Panc1 (cell line): Measurements from ENCODE around the gene CFAP77. TPM values are rescaled to one million over a fixed set of nuclear protein-coding genes. Genes with fewer than 3 reads are reported as not detected.

ENCODE experiments used
- ATAC-seq: fragments of 200-7000 bp; cut with Tn5 transposase; 2 replicates; pipeline ENCODE4 v1.9.1; 2020; ENCODE audit warnings: mild to moderate bottlenecking, moderate library complexity
- BruUV-seq: library from RNA; stranded (reverse); fragments of 400-500 nt; replicated peaks from 2 replicates; lab custom pipeline; 2021; lab: Mats Ljungman, UMichigan
- CTCF ChIA-PET: fragments of 300-600 bp; sonication (Branson Sonifier 250); formaldehyde crosslinking; loops from one replicate; lab custom pipeline; 2022; ENCODE audit warnings: antibody characterized with exemption; lab: Charles Lee
- POLR2A ChIA-PET: fragments of 300-600 bp; sonication (Branson Sonifier 250); formaldehyde crosslinking; loops from one replicate; lab custom pipeline; 2022; ENCODE audit warnings: antibody characterized with exemption; lab: Charles Lee
- DNase-seq: peaks from one replicate; pipeline ENCODE4 v3.0.0-alpha.2; 2010; ENCODE audit warnings: low read depth, low spot score
- H3K27ac ChIP-seq: 2 replicates; pipeline ENCODE4 v1.5.1; 2011; ENCODE audit warnings: mild to moderate bottlenecking, low read length, inconsistent platforms
- H3K27me3 ChIP-seq: fragments of 200-500 bp; sonication (Bioruptor generic); 2 replicates; pipeline ENCODE4 v1.6.0; 2014; ENCODE audit warnings: low read length, inconsistent platforms; ENCODE audit not compliant: control insufficient read depth, insufficient read depth
- H3K36me3 ChIP-seq: fragments of 200-500 bp; sonication (Bioruptor generic); 2 replicates; pipeline ENCODE4 v1.5.1; 2014; ENCODE audit warnings: inconsistent platforms, mild to moderate bottlenecking, low read length, moderate library complexity; ENCODE audit not compliant: control insufficient read depth, insufficient read depth
- H3K4me1 ChIP-seq: 2 replicates; pipeline ENCODE4 v1.5.1; 2011; ENCODE audit warnings: inconsistent platforms, mild to moderate bottlenecking, low read length, moderate library complexity; ENCODE audit not compliant: control insufficient read depth, insufficient read depth
- H3K4me3 ChIP-seq, 2 experiments: 2 replicates each; pipeline ENCODE4 v1.5.1; 2011 to 2012; ENCODE audit warnings: low read depth in 2 of 2, low read length in 2 of 2, mild to moderate bottlenecking in 2 of 2, inconsistent platforms in 1 of 2, moderate library complexity in 1 of 2
- H3K9me3 ChIP-seq: fragments of 200-500 bp; sonication (Bioruptor generic); 2 replicates; pipeline ENCODE4 v1.5.1; 2014; ENCODE audit warnings: low read depth, mild to moderate bottlenecking, inconsistent platforms, low read length, moderate library complexity; ENCODE audit not compliant: control insufficient read depth, insufficient read depth
- CTCF ChIP-seq: fragments of 450-650 bp; IDR thresholded peaks from 2 replicates; pipeline ENCODE4 v1.5.1; 2017; ENCODE audit warnings: mild to moderate bottlenecking
- POLR2AphosphoS5 ChIP-seq: IDR thresholded peaks from 2 replicates; pipeline ENCODE4 v1.6.1; 2012; ENCODE audit warnings: mild to moderate bottlenecking, low read depth, low read length, moderate library complexity
- REST ChIP-seq, 2 experiments: IDR thresholded peaks; 2 replicates each; pipeline ENCODE4 v1.6.1; 2011 to 2012; ENCODE audit warnings: low read depth in 2 of 2, control low read depth in 1 of 2, low read length in 1 of 2, mild to moderate bottlenecking in 1 of 2, moderate library complexity in 1 of 2; ENCODE audit not compliant: insufficient read depth in 1 of 2
- SIN3A ChIP-seq: IDR thresholded peaks from 2 replicates; pipeline ENCODE4 v1.6.1; 2012; ENCODE audit warnings: low read depth, mild to moderate bottlenecking, low read length, moderate library complexity, borderline replicate concordance; ENCODE audit not compliant: insufficient read depth
- TCF7L2 ChIP-seq: IDR thresholded peaks from 2 replicates; pipeline ENCODE4 v1.6.1; 2011; ENCODE audit warnings: mild to moderate bottlenecking, low read depth, low read length, inconsistent platforms
- in situ Hi-C: cut with HindIII; loops from 2 replicates; pipeline ENCODE4 v1.10.0; 2016; ENCODE audit warnings: low sequenced_read_pairs, low pct_unique_long_range_greater_than_20kb
- intact Hi-C: fragments of 100-400 bp; cut with micrococcal nuclease; formaldehyde crosslinking; loops from one replicate; pipeline ENCODE4 v1.10.0; 2022; ENCODE audit not compliant: unreplicated experiment
- total RNA-seq: library from RNA; stranded (reverse); gene quantifications from one replicate; pipeline ENCODE4 v1.2.1, GENCODE V29; 2021; ENCODE audit not compliant: unreplicated experiment

The CFAP77 gene
- total RNA-seq, 1 experiment from 2014 or later, result not detected

- H3K4me1 ChIP-seq, result no peaks in the 10 kb centered on the region
- intact Hi-C loops (no loop called here), in situ Hi-C loops (no loop called here)
- H3K27ac ChIP-seq, result no peak overlapping the region
- DNase-seq (no peak), ATAC-seq (no peak)
- no TSS peak for BruUV-seq
- POLR2A ChIA-PET, result no interaction called here
- CTCF ChIA-PET, result no interaction called here
- no peaks in the 10 kb centered on the region for H3K9me3 ChIP-seq
- H3K27me3 ChIP-seq, result no peaks in the 10 kb centered on the region
- TF ChIP-seq CTCF (no peak), REST (IDR thresholded peaks at IDR 0.05; ENCODE audit: insufficient read depth in 1 of 2, low read depth in 2 of 2, low read length in 1 of 2) (no peak), SIN3A (no peak), TCF7L2 (no peak), POLR2AphosphoS5 (no peak)
- H3K4me3 ChIP-seq, result no peak overlapping the region
- no peaks in the 10 kb centered on the region for H3K36me3 ChIP-seq
Observed at GRCh38 chr9:132464547-132464946, 54.5 kb downstream of the CFAP77 start.

GRCh38 chr9:132465131-132465635 lies 55.2 kb downstream of the CFAP77 start:
- no peaks in the 10 kb centered on the region for H3K9me3 ChIP-seq
- ChIA-PET POLR2A (no interaction called here), CTCF (no interaction called here)
- intact Hi-C loops, result no loop called here
- H3K4me1 ChIP-seq, result no peaks in the 10 kb centered on the region
- no peak overlapping the region for H3K4me3 ChIP-seq
- no peak for TF ChIP-seq TCF7L2
- TF ChIP-seq REST (IDR thresholded peaks at IDR 0.05; ENCODE audit: insufficient read depth in 1 of 2, low read depth in 2 of 2, low read length in 1 of 2), result no peak
- no peak for TF ChIP-seq CTCF
- no peak for TF ChIP-seq SIN3A
- in situ Hi-C loops, result no loop called here
- no peaks in the 10 kb centered on the region for H3K27me3 ChIP-seq
- no TSS peak for BruUV-seq
- DNase-seq, result no peak
- no peak for ATAC-seq
- H3K36me3 ChIP-seq, result no peaks in the 10 kb centered on the region
- no peak overlapping the region for H3K27ac ChIP-seq
